ENCODE data around the gene ACTR5. TPM values are rescaled to one million over a fixed set of nuclear protein-coding genes. Genes with fewer than 3 reads are reported as not detected.

Gene ACTR5
- polyA plus RNA-seq, 1 of the 3 experiments (the other 2 are of a cell fraction) = 9.7 TPM

DNA sequence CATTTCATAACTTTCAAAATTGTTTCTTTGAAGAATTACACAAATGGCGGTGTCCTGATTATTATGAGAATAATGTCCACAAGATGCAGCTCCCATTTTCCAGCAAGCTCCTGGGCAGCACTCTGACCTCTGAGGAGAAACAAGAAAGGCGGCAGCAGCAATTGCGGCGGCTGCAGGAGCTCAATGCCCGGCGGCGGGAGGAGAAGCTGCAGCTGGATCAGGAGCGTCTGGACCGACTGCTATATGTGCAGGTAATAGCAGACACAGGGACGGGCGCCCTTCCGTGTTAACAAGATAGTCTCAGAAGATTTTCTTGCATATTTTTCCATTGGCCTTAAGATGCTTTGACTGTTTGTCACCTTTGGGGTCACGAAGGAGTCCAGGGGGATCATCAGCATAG lies 6.7 kb downstream of the ACTR5 start:
- Histone ChIP-seq H3K79me2 (ENCODE audit: insufficient read depth) (peaks cover 2% of the 10 kb centered on the region), H3K4me2 (no peak overlapping the region), H3K9ac (no peak overlapping the region), H3K4me3 (ENCODE audit: low read depth in 2 of 2, low read length in 1 of 2) (no peak overlapping the region), H3K4me1 (ENCODE audit: control insufficient read depth in 1 of 2, insufficient read depth in 2 of 2, low read depth in 1 of 2, low read length in 1 of 2) (peaks cover 0 to 3% of the 10 kb centered on the region in 2 experiments; a peak in 2 of 4 replicates), H4K20me1 (ENCODE audit: insufficient read depth) (peaks cover 6% of the 10 kb centered on the region; the same call in 1 of the 2 replicates), H3K9me3 (no peaks in the 10 kb centered on the region), H3K27ac (ENCODE audit: low read depth in 2 of 2, low read length in 1 of 2) (no peak overlapping the region), H3K36me3 (replicated peaks in 1 of 2; ENCODE audit: control insufficient read depth in 1 of 2, insufficient read depth in 2 of 2, low read length in 1 of 2) (peaks cover 46 to 69% of the 10 kb centered on the region in 2 experiments), H3K9me2 (no peaks in the 10 kb centered on the region), H2AFZ (ENCODE audit: low read depth) (no peak overlapping the region), H3F3A (replicated peaks; ENCODE audit: insufficient read depth) (no peaks in the 10 kb centered on the region), H3K27me3 (ENCODE audit: insufficient read depth) (no peaks in the 10 kb centered on the region)
- DNase-seq = no peak
- TF ChIP-seq YY1 (IDR thresholded peaks at IDR 0.05; ENCODE audit: low read depth) (no peak), CHD2 (IDR thresholded peaks at IDR 0.05; ENCODE audit: low read length, partially characterized antibody) (no peak), RFX5 (IDR thresholded peaks at IDR 0.05; ENCODE audit: low read length) (no peak), EZH2phosphoT487 (IDR thresholded peaks at IDR 0.05; ENCODE audit: borderline replicate concordance, low read depth) (no peak), GATA2 (CRISPR knock-in tag; IDR thresholded peaks at IDR 0.05) (no peak), FOXJ3 (CRISPR knock-in tag; IDR thresholded peaks at IDR 0.05) (no peak), TAF1 (IDR thresholded peaks at IDR 0.05; ENCODE audit: borderline replicate concordance, low read depth, low read length) (no peak), NFIC (IDR thresholded peaks at IDR 0.05; ENCODE audit: borderline replicate concordance) (no peak), POLR2AphosphoS5 (IDR thresholded peaks at IDR 0.05; ENCODE audit: low read depth, low read length) (no peak), RXRA (IDR thresholded peaks at IDR 0.05; ENCODE audit: borderline replicate concordance, low read depth) (no peak), TEAD4 (IDR thresholded peaks at IDR 0.05; ENCODE audit: borderline replicate concordance, insufficient read depth) (no peak), GABPA (IDR thresholded peaks at IDR 0.05; ENCODE audit: low read depth) (no peak)
- TF ChIP-seq, protein P1, sequence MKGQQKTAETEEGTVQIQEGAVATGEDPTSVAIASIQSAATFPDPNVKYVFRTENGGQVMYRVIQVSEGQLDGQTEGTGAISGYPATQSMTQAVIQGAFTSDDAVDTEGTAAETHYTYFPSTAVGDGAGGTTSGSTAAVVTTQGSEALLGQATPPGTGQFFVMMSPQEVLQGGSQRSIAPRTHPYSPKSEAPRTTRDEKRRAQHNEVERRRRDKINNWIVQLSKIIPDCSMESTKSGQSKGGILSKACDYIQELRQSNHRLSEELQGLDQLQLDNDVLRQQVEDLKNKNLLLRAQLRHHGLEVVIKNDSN (IDR thresholded peaks at IDR 0.05; ENCODE audit: borderline replicate concordance, low read depth) = no peak
- TF ChIP-seq, protein P2, sequence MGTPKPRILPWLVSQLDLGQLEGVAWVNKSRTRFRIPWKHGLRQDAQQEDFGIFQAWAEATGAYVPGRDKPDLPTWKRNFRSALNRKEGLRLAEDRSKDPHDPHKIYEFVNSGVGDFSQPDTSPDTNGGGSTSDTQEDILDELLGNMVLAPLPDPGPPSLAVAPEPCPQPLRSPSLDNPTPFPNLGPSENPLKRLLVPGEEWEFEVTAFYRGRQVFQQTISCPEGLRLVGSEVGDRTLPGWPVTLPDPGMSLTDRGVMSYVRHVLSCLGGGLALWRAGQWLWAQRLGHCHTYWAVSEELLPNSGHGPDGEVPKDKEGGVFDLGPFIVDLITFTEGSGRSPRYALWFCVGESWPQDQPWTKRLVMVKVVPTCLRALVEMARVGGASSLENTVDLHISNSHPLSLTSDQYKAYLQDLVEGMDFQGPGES (IDR thresholded peaks at IDR 0.05; ENCODE audit: low read depth, low read length) = no peak
- TF ChIP-seq, protein P3, sequence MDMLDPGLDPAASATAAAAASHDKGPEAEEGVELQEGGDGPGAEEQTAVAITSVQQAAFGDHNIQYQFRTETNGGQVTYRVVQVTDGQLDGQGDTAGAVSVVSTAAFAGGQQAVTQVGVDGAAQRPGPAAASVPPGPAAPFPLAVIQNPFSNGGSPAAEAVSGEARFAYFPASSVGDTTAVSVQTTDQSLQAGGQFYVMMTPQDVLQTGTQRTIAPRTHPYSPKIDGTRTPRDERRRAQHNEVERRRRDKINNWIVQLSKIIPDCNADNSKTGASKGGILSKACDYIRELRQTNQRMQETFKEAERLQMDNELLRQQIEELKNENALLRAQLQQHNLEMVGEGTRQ (IDR thresholded peaks at IDR 0.05; ENCODE audit: borderline replicate concordance, low read depth, low read length) = no peak
- ChIA-PET POLR2A (no interaction called here), CTCF (interaction anchor here (0.6 to 15.8 kb wide), 7 partner anchors 10 to 188 kb away, joined by 3 to 321 read pairs (median 6); no protein-coding TSS in a partner anchor)
- 90% methylated on average over 13 of the region's 13 CpGs for WGBS (ENCODE audit: low lambda C conversion rate)

Data from SK-N-SH (cell line).